Measurements from ENCODE around the gene CFAP68. TPM values are rescaled to one million over a fixed set of nuclear protein-coding genes. Genes with fewer than 3 reads are reported as not detected.

CFAP68 gene
- total RNA-seq, 2 donors from 2014 or later, result 11.6 to 12.7 TPM

DNA sequence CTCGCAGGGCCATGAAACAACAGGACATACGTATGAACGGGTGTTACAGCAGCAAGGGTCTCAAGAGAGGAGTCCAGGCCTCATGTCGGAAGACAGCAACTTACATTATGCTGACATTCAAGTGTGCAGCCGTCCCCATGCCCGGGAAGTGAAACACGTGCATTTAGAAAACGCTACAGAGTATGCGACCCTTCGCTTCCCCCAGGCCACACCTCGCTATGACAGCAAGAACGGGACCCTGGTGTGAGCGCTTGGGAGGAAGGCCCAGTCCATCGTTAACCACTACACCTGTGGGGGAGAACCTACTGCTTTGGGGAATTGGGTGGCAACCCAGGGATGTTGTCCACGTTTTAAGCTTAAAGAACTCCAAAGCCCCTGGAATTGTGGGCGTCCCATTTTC lies 46.6 kb downstream of the CFAP68 start:
- peak overlapping the region; percentile 46 for H3K9ac ChIP-seq (ENCODE audit: extremely low read depth, low read length, poor library complexity, severe bottlenecking)
- peak overlapping the region; percentile 84 for H3K27ac Mint-ChIP-seq
- peak; percentile 53 for DNase-seq
- no peaks in the 10 kb centered on the region for H3K9me3 ChIP-seq (ENCODE audit: control insufficient read depth, low read length)
- H3K27me3 ChIP-seq (ENCODE audit: control insufficient read depth, insufficient read depth, low read length, poor library complexity, severe bottlenecking), result no peaks in the 10 kb centered on the region
- WGBS, 2 experiments (ENCODE audit: insufficient coverage in 1 of 2, insufficient read length in 1 of 2), result 94 to 95% methylated on average over 15 to 16 of the region's 16 CpGs
- H3K36me3 ChIP-seq (ENCODE audit: control insufficient read depth, insufficient read depth, low read length), result no peaks in the 10 kb centered on the region
- no peaks in the 10 kb centered on the region for H3K27me3 Mint-ChIP-seq (ENCODE audit: insufficient read depth)
- H3K4me1 ChIP-seq (ENCODE audit: control insufficient read depth, insufficient read depth, low read length), result no peaks in the 10 kb centered on the region
- no peaks in the 10 kb centered on the region for H3K9me3 Mint-ChIP-seq
- no peak overlapping the region for H3K27ac ChIP-seq (ENCODE audit: low read depth, low read length)
- peak overlapping the region; percentile 56 for H3K4me3 Mint-ChIP-seq
- no peaks in the 10 kb centered on the region for H3K36me3 Mint-ChIP-seq (ENCODE audit: low read depth)
- peaks cover 38% of the 10 kb centered on the region for H3K4me1 Mint-ChIP-seq
- H3K4me3 ChIP-seq (ENCODE audit: low read length), result peak overlapping the region; percentile 81
- TF ChIP-seq, protein P1, sequence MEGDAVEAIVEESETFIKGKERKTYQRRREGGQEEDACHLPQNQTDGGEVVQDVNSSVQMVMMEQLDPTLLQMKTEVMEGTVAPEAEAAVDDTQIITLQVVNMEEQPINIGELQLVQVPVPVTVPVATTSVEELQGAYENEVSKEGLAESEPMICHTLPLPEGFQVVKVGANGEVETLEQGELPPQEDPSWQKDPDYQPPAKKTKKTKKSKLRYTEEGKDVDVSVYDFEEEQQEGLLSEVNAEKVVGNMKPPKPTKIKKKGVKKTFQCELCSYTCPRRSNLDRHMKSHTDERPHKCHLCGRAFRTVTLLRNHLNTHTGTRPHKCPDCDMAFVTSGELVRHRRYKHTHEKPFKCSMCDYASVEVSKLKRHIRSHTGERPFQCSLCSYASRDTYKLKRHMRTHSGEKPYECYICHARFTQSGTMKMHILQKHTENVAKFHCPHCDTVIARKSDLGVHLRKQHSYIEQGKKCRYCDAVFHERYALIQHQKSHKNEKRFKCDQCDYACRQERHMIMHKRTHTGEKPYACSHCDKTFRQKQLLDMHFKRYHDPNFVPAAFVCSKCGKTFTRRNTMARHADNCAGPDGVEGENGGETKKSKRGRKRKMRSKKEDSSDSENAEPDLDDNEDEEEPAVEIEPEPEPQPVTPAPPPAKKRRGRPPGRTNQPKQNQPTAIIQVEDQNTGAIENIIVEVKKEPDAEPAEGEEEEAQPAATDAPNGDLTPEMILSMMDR (conservative IDR thresholded peaks at IDR 0.05), result no peak

- H3K4me3 ChIP-seq (ENCODE audit: low read length), result peak overlapping the region; percentile 81
- WGBS, 2 experiments (ENCODE audit: insufficient coverage in 1 of 2, insufficient read length in 1 of 2), result 1 to 4% methylated on average over 10 to 47 of the region's 47 CpGs
Observed at GRCh38 chr11:111926505-111927391, 47.4 kb downstream of the CFAP68 start.

GRCh38 chr11:111930472-111930871 lies 51.1 kb downstream of the CFAP68 start:
- no peaks in the 10 kb centered on the region for H3K36me3 Mint-ChIP-seq (ENCODE audit: low read depth)
- WGBS, 2 experiments (ENCODE audit: insufficient coverage in 1 of 2, insufficient read length in 1 of 2), result 81 to 94% methylated on average over 3 to 4 of the region's 4 CpGs
- peak; percentile 13 for DNase-seq
- Histone ChIP-seq H3K9ac (ENCODE audit: extremely low read depth, low read length, poor library complexity, severe bottlenecking) (no peak overlapping the region), H3K9me3 (ENCODE audit: control insufficient read depth, low read length) (no peaks in the 10 kb centered on the region), H3K27ac (ENCODE audit: low read depth, low read length) (no peak overlapping the region), H3K36me3 (ENCODE audit: control insufficient read depth, insufficient read depth, low read length) (no peaks in the 10 kb centered on the region), H3K27me3 (ENCODE audit: control insufficient read depth, insufficient read depth, low read length, poor library complexity, severe bottlenecking) (no peaks in the 10 kb centered on the region), H3K4me1 (ENCODE audit: control insufficient read depth, insufficient read depth, low read length) (no peaks in the 10 kb centered on the region), H3K4me3 (ENCODE audit: low read length) (no peak overlapping the region)
- no peaks in the 10 kb centered on the region for H3K9me3 Mint-ChIP-seq
- H3K27ac Mint-ChIP-seq, result no peak overlapping the region
- H3K4me3 Mint-ChIP-seq, result no peak overlapping the region
- TF ChIP-seq, protein P1 (conservative IDR thresholded peaks at IDR 0.05), result no peak
- H3K4me1 Mint-ChIP-seq, result peaks cover 13% of the 10 kb centered on the region
- H3K27me3 Mint-ChIP-seq (ENCODE audit: insufficient read depth), result no peaks in the 10 kb centered on the region

More at GRCh38 chr11:111926505-111927391, 47.4 kb downstream of the CFAP68 start:
- Histone ChIP-seq H3K9ac (ENCODE audit: extremely low read depth, low read length, poor library complexity, severe bottlenecking) (peak overlapping the region; percentile 46), H3K27ac (ENCODE audit: low read depth, low read length) (peak overlapping the region; percentile 61), H3K36me3 (ENCODE audit: control insufficient read depth, insufficient read depth, low read length) (no peaks in the 10 kb centered on the region), H3K9me3 (ENCODE audit: control insufficient read depth, low read length) (no peaks in the 10 kb centered on the region), H3K4me1 (ENCODE audit: control insufficient read depth, insufficient read depth, low read length) (no peaks in the 10 kb centered on the region), H3K27me3 (ENCODE audit: control insufficient read depth, insufficient read depth, low read length, poor library complexity, severe bottlenecking) (no peaks in the 10 kb centered on the region)
- Mint-ChIP-seq H3K36me3 (ENCODE audit: low read depth) (no peaks in the 10 kb centered on the region), H3K9me3 (no peaks in the 10 kb centered on the region), H3K4me3 (peak overlapping the region; percentile 56), H3K4me1 (peaks cover 38% of the 10 kb centered on the region), H3K27me3 (ENCODE audit: insufficient read depth) (no peaks in the 10 kb centered on the region), H3K27ac (peak overlapping the region; percentile 93)
- TF ChIP-seq, protein P1 (conservative IDR thresholded peaks at IDR 0.05), result no peak
- peak; percentile 99 for DNase-seq

All from endodermal cell (in vitro differentiated cells).